H9 (cell line): Measurements from ENCODE around the gene SLC9A7. TPM values are rescaled to one million over a fixed set of nuclear protein-coding genes. Genes with fewer than 3 reads are reported as not detected.

Experiments used
- DNase-seq: peaks from one replicate; pipeline ENCODE4 v3.0.0-alpha.2; 2017
- H2AFZ ChIP-seq: one replicate; pipeline ENCODE4 v1.6.1; 2013; ENCODE audit warnings: mild to moderate bottlenecking, low read length, control low read depth, moderate library complexity
- H2AK5ac ChIP-seq: 2 replicates; pipeline ENCODE4 v1.6.1; 2013; ENCODE audit warnings: low read length, control low read depth, mixed read lengths; ENCODE audit not compliant: insufficient read length
- H2BK120ac ChIP-seq: one replicate; pipeline ENCODE4 v1.6.1; 2013; ENCODE audit warnings: low read depth, mild to moderate bottlenecking, low read length, control low read depth, inconsistent platforms; ENCODE audit not compliant: poor library complexity, severe bottlenecking
- H2BK12ac ChIP-seq: 2 replicates; pipeline ENCODE4 v1.6.1; 2013; ENCODE audit warnings: low read length, control low read depth, mixed read lengths, low read depth; ENCODE audit not compliant: insufficient read length
- H2BK15ac ChIP-seq: 2 replicates; pipeline ENCODE4 v1.6.1; 2013; ENCODE audit warnings: low read depth, low read length, control low read depth
- H2BK20ac ChIP-seq: one replicate; pipeline ENCODE4 v1.6.1; 2013; ENCODE audit warnings: low read depth, mild to moderate bottlenecking, low read length, control low read depth, inconsistent platforms; ENCODE audit not compliant: poor library complexity, severe bottlenecking
- H2BK5ac ChIP-seq: 2 replicates; pipeline ENCODE4 v1.6.1; 2013; ENCODE audit warnings: low read length, control low read depth, mixed read lengths; ENCODE audit not compliant: insufficient read length
- H3K14ac ChIP-seq: 2 replicates; pipeline ENCODE4 v1.6.1; 2013; ENCODE audit warnings: low read length, control low read depth; ENCODE audit not compliant: insufficient read depth
- H3K18ac ChIP-seq: 2 replicates; pipeline ENCODE4 v1.6.1; 2013; ENCODE audit warnings: low read depth, mild to moderate bottlenecking, mixed read lengths, low read length, control low read depth; ENCODE audit not compliant: insufficient read length
- H3K23ac ChIP-seq: 2 replicates; pipeline ENCODE4 v1.6.1; 2013; ENCODE audit warnings: low read length, control low read depth, mixed read lengths, low read depth; ENCODE audit not compliant: insufficient read length
- H3K23me2 ChIP-seq: 2 replicates; pipeline ENCODE4 v1.6.1; 2013; ENCODE audit warnings: low read depth, mild to moderate bottlenecking, mixed read lengths, low read length, control low read depth; ENCODE audit not compliant: insufficient read length, poor library complexity, severe bottlenecking
- H3K27ac ChIP-seq: 2 replicates; pipeline ENCODE4 v1.5.1; 2013; ENCODE audit warnings: low read length, control low read depth, mixed read lengths, low read depth; ENCODE audit not compliant: insufficient read length
- H3K27me3 ChIP-seq: 2 replicates; pipeline ENCODE4 v1.6.1; 2013; ENCODE audit warnings: low read length, control low read depth, inconsistent platforms; ENCODE audit not compliant: insufficient read depth
- H3K4ac ChIP-seq: 2 replicates; pipeline ENCODE4 v1.6.1; 2013; ENCODE audit warnings: low read depth, mild to moderate bottlenecking, control low read depth, inconsistent platforms, low read length, moderate library complexity
- H3K4me1 ChIP-seq: 2 replicates; pipeline ENCODE4 v1.6.1; 2013; ENCODE audit warnings: low read length, control low read depth, inconsistent platforms; ENCODE audit not compliant: insufficient read depth
- H3K4me2 ChIP-seq: 2 replicates; pipeline ENCODE4 v1.6.1; 2013; ENCODE audit warnings: low read length, control low read depth, mixed read lengths; ENCODE audit not compliant: insufficient read length, insufficient read depth
- H3K56ac ChIP-seq: 2 replicates; pipeline ENCODE4 v1.6.1; 2013; ENCODE audit warnings: low read depth, mild to moderate bottlenecking, mixed read lengths, low read length, control low read depth; ENCODE audit not compliant: insufficient read length
- H3K79me1 ChIP-seq: 2 replicates; pipeline ENCODE4 v1.6.1; 2013; ENCODE audit warnings: low read depth, mild to moderate bottlenecking, moderate library complexity, low read length, control low read depth, inconsistent platforms; ENCODE audit not compliant: insufficient read depth, poor library complexity, severe bottlenecking
- H3K79me2 ChIP-seq: 2 replicates; pipeline ENCODE4 v1.6.1; 2013; ENCODE audit warnings: low read length, control low read depth, inconsistent platforms; ENCODE audit not compliant: insufficient read depth
- H3K9ac ChIP-seq: 2 replicates; pipeline ENCODE4 v1.6.1; 2013; ENCODE audit warnings: low read length, control low read depth, mixed read lengths; ENCODE audit not compliant: insufficient read length; ENCODE audit errors: extremely low read depth
- H3K9me3 ChIP-seq: one replicate; pipeline ENCODE4 v1.6.1; 2013; ENCODE audit warnings: low read depth, low read length, inconsistent platforms; ENCODE audit not compliant: control insufficient read depth
- H3T11ph ChIP-seq: one replicate; pipeline ENCODE4 v1.6.1; 2013; ENCODE audit warnings: mild to moderate bottlenecking, low read length, control low read depth, inconsistent platforms
- H4K20me1 ChIP-seq: one replicate; pipeline ENCODE4 v1.6.1; 2013; ENCODE audit not compliant: control insufficient read depth, insufficient read length, insufficient read depth
- H4K5ac ChIP-seq: 2 replicates; pipeline ENCODE4 v1.6.1; 2013; ENCODE audit warnings: low read depth, mild to moderate bottlenecking, mixed read lengths, low read length, control low read depth; ENCODE audit not compliant: insufficient read length
- H4K8ac ChIP-seq: replicated peaks from 2 replicates; pipeline ENCODE4 v1.6.1; 2013; ENCODE audit warnings: low read length, control low read depth, mixed read lengths, low read depth; ENCODE audit not compliant: insufficient read length
- H4K91ac ChIP-seq: 2 replicates; pipeline ENCODE4 v1.6.1; 2013; ENCODE audit warnings: low read depth, mild to moderate bottlenecking, moderate library complexity, mixed read lengths, low read length, control low read depth; ENCODE audit not compliant: insufficient read length
- H3K27ac Mint-ChIP-seq, 3 experiments: 2 replicates in 2 of 3; 3 replicates in 1 of 3; pipeline ENCODE4 v1.8.0; 2020 to 2021; ENCODE audit warnings: mixed read lengths in 3 of 3, mild to moderate bottlenecking in 1 of 3, moderate library complexity in 1 of 3
- H3K27me3 Mint-ChIP-seq: 2 replicates; pipeline ENCODE4 v1.8.0; 2021; ENCODE audit warnings: low read depth, mild to moderate bottlenecking, moderate library complexity, mixed read lengths
- H3K36me3 Mint-ChIP-seq, 3 experiments: 2 replicates in 2 of 3; 3 replicates in 1 of 3; pipeline ENCODE4 v1.8.0; 2020 to 2021; ENCODE audit warnings: low read depth in 3 of 3, mixed read lengths in 3 of 3; ENCODE audit not compliant: insufficient read depth in 1 of 3
- H3K4me1 Mint-ChIP-seq, 2 experiments: 2 replicates each; pipeline ENCODE4 v1.8.0; 2020; ENCODE audit warnings: mixed read lengths in 2 of 2
- H3K4me3 Mint-ChIP-seq, 2 experiments: 2 replicates in 1 of 2; 3 replicates in 1 of 2; pipeline ENCODE4 v1.8.0; 2020 to 2021; ENCODE audit warnings: mild to moderate bottlenecking in 2 of 2, mixed read lengths in 2 of 2, moderate library complexity in 1 of 2
- H3K9me3 Mint-ChIP-seq, 2 experiments: 2 replicates in 1 of 2; 3 replicates in 1 of 2; pipeline ENCODE4 v1.8.0; 2020; ENCODE audit warnings: mild to moderate bottlenecking in 2 of 2, mixed read lengths in 2 of 2, moderate library complexity in 1 of 2
- CTCF ChIP-seq: fragments of 200-600 bp; sonication (generic); conservative IDR thresholded peaks from 3 replicates; pipeline ENCODE4 v1.8.0; 2021; ENCODE audit warnings: antibody characterized with exemption, mild to moderate bottlenecking
- total RNA-seq: library from RNA; stranded (reverse); gene quantifications from 2 replicates; pipeline ENCODE4 v1.2.1, GENCODE V29; 2021

SLC9A7 gene
- total RNA-seq, 1 experiment from 2014 or later, result 5.9 TPM

GRCh38 chrX:46567388-46567787 is 191.5 kb downstream of the SLC9A7 start:
- H3K4me1 Mint-ChIP-seq, result peaks cover 3% of the 10 kb centered on the region in 2 experiments
- peaks cover 4% of the 10 kb centered on the region; the same call in 1 of the 2 replicates for H3K27me3 Mint-ChIP-seq
- H3K27me3 ChIP-seq, result no peaks in the 10 kb centered on the region
- no peak overlapping the region for H2BK15ac ChIP-seq
- H3K79me2 ChIP-seq, result no peaks in the 10 kb centered on the region
- no peak overlapping the region for H2AFZ ChIP-seq
- H3K23me2 ChIP-seq, result no peaks in the 10 kb centered on the region
- no peak overlapping the region for H4K5ac ChIP-seq
- H3K9me3 ChIP-seq, result peaks cover 9% of the 10 kb centered on the region
- H4K20me1 ChIP-seq, result no peaks in the 10 kb centered on the region
- H3K14ac ChIP-seq, result no peak overlapping the region
- no peak overlapping the region for H4K8ac ChIP-seq
- no peak overlapping the region for H3K4me3 Mint-ChIP-seq
- H3T11ph ChIP-seq, result no peak overlapping the region
- H3K9me3 Mint-ChIP-seq, result peaks cover 72 to 76% of the 10 kb centered on the region in 2 experiments
- no peaks in the 10 kb centered on the region for H3K79me1 ChIP-seq
- no peak overlapping the region for H3K4me2 ChIP-seq
- H2BK12ac ChIP-seq, result no peak overlapping the region
- DNase-seq, result no peak
- H4K91ac ChIP-seq, result no peak overlapping the region
- H3K4me1 ChIP-seq, result no peaks in the 10 kb centered on the region
- H3K18ac ChIP-seq, result no peak overlapping the region
- TF ChIP-seq CTCF, result no peak
- H3K23ac ChIP-seq, result no peak overlapping the region
- no peak overlapping the region for H2BK20ac ChIP-seq
- H2BK120ac ChIP-seq, result no peak overlapping the region
- no peak overlapping the region for H3K9ac ChIP-seq
- no peak overlapping the region for H2AK5ac ChIP-seq
- H3K27ac ChIP-seq, result no peak overlapping the region
- H2BK5ac ChIP-seq, result no peak overlapping the region
- no peak overlapping the region for H3K56ac ChIP-seq
- no peak overlapping the region for H3K4ac ChIP-seq
- peaks cover 0 to 10% (median 8%) of the 10 kb centered on the region in 3 experiments; a peak in 5 of 7 replicates for H3K36me3 Mint-ChIP-seq
- no peak overlapping the region for H3K27ac Mint-ChIP-seq
